ENCODE measurements around the gene AICDA. TPM values are rescaled to one million over a fixed set of nuclear protein-coding genes. Genes with fewer than 3 reads are reported as not detected.
"Not testable (repeated sequence)": the region's sequence is repeated elsewhere in the genome, so short reads cannot be mapped to it uniquely, and the experiment has no call there.

The AICDA gene
- total RNA-seq, 3 donors from 2014 or later: 0.96 TPM; not detected in 2

- no peaks in the 10 kb centered on the region for H3K27me3 ChIP-seq
- no peaks in the 10 kb centered on the region for H3K36me3 ChIP-seq
- no peaks in the 10 kb centered on the region for H3K4me1 ChIP-seq
These were observed 16.1 kb downstream of the AICDA start for GRCh38 chr12:8596561-8596960.

GRCh38 chr12:8594072-8594471, 18.6 kb downstream of the AICDA start:
- Histone ChIP-seq H3K9me3 (no peaks in the 10 kb centered on the region), H3K4me3 (no peak overlapping the region), H3K27me3 (no peaks in the 10 kb centered on the region), H3K4me1 (no peaks in the 10 kb centered on the region), H3K27ac (no peak overlapping the region), H3K36me3 (no peaks in the 10 kb centered on the region)
- DNase-seq (ENCODE audit: low spot score in 2 of 2): no peak
- intact Hi-C loops (cut with DNase I; ENCODE audit: low total_unique reads): no loop called here
- TF ChIP-seq POLR2A (IDR thresholded peaks at IDR 0.05) (no peak), CTCF (IDR thresholded peaks at IDR 0.05) (no peak), POLR2AphosphoS5 (IDR thresholded peaks at IDR 0.05) (no peak)

More at GRCh38 chr12:8596561-8596960, 16.1 kb downstream of the AICDA start:
- no peak for DNase-seq (ENCODE audit: low spot score in 2 of 2)
- H3K4me3 ChIP-seq: no peak overlapping the region
- TF ChIP-seq POLR2A (IDR thresholded peaks at IDR 0.05) (no peak), POLR2AphosphoS5 (IDR thresholded peaks at IDR 0.05) (no peak), CTCF (IDR thresholded peaks at IDR 0.05) (no peak)
- H3K9me3 ChIP-seq: no peaks in the 10 kb centered on the region
- no peak overlapping the region for H3K27ac ChIP-seq
- intact Hi-C loops (cut with DNase I; ENCODE audit: low total_unique reads): no loop called here

DNA sequence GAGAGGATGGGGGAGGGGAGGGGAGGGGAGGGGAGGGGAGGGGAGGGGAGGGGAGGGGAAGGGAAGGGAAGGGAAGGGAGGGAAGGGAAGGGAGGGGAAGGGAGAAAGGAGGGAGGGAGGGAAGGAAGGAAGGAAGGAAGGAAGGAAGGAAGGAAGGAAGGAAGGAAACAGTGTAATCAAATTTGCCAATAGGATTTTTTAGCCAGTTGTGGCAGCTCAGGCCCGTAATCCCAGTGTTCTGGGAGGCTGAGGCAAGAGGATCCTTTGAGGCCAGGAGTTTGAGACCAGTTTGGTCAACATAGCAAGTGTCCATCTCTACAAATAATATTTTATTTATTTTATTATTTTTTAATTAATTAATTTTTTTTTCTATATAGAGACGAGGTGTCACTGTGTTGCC, 19.4 kb downstream of the AICDA start:
- no peak for DNase-seq (ENCODE audit: low spot score in 2 of 2)
- Histone ChIP-seq H3K9me3 (no peaks in the 10 kb centered on the region), H3K27ac (no peak overlapping the region), H3K4me3 (no peak overlapping the region), H3K4me1 (no peaks in the 10 kb centered on the region), H3K27me3 (no peaks in the 10 kb centered on the region), H3K36me3 (no peaks in the 10 kb centered on the region)
- intact Hi-C loops (cut with DNase I; ENCODE audit: low total_unique reads): no loop called here
- no peak for TF ChIP-seq POLR2A (IDR thresholded peaks at IDR 0.05)
- TF ChIP-seq POLR2AphosphoS5 (IDR thresholded peaks at IDR 0.05): no peak
- TF ChIP-seq CTCF (IDR thresholded peaks at IDR 0.05): no peak

DNA sequence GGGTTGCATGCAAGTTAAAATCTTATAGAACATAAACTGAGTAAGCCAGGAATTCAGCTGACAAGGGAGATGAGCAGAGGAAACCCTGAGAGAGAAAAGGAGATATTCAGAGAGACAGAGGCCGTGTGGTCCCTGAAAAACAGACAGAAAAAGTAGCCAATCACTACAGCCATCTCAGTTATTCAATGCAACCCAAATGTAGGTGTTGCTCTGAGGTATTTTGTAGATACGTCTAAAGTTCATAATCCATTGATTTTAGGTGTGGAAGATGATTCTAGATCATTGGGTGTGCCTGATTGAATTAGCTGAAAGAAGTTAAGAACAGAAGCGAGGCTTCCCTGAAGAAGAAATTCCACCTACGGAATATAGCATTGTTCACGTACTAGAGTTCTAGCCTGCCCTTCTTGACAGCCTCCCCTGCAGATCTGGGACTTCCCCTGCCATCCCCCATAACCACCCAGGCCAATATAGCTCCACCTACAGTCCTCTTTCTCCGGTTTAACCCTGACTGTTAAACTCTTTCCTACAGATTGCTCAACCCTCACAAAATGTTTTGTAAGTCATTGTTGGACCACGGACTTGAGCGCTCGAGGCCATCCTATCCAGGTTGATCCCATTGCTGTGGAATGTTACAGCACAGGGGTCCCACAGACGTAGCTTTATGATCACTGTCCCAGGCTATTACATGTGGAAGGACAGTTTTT, 21.7 kb downstream of the AICDA start:
- DNase-seq (ENCODE audit: low spot score in 2 of 2): no peak
- Histone ChIP-seq H3K27ac (no peak overlapping the region), H3K4me3 (peak overlapping the region in 1 of 3 donors; percentile 11), H3K36me3 (no peaks in the 10 kb centered on the region), H3K4me1 (no peaks in the 10 kb centered on the region), H3K27me3 (no peaks in the 10 kb centered on the region), H3K9me3 (no peaks in the 10 kb centered on the region)
- TF ChIP-seq CTCF (IDR thresholded peaks at IDR 0.05): no peak
- intact Hi-C loops (cut with DNase I; ENCODE audit: low total_unique reads): no loop called here

DNA sequence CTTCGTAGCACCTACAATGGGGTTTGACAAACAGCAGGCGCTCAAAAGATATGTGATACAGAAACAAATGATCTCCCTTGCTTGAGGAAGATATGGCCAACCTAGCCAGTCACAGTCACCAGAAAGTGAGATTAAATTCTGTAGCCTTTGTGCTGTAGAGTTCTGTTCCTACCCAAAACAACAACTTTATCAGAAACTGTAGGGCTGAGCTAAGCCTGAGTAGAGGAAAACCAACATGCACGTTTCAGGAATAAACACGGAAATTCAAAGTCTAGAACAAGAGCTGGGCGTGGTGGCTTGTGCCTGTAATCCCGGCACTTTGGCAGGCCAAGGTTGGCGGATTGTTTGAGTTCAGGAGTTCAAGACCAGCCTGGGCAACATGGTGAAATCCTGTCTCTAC, 23.0 kb downstream of the AICDA start:
- Histone ChIP-seq H3K27me3 (no peaks in the 10 kb centered on the region), H3K27ac (no peak overlapping the region), H3K36me3 (no peaks in the 10 kb centered on the region), H3K4me1 (no peaks in the 10 kb centered on the region), H3K9me3 (no peaks in the 10 kb centered on the region), H3K4me3 (no peak overlapping the region)
- TF ChIP-seq POLR2AphosphoS5 (IDR thresholded peaks at IDR 0.05) (no peak), CTCF (IDR thresholded peaks at IDR 0.05) (no peak), POLR2A (IDR thresholded peaks at IDR 0.05) (no peak)
- intact Hi-C loops (cut with DNase I; ENCODE audit: low total_unique reads): no loop called here
- no peak for DNase-seq (ENCODE audit: low spot score in 2 of 2)

- H3K27me3 ChIP-seq; H3K4me1 ChIP-seq; H3K27ac ChIP-seq; H3K4me3 ChIP-seq; H3K9me3 ChIP-seq; intact Hi-C loops (cut with DNase I; ENCODE audit: low total_unique reads); DNase-seq (ENCODE audit: low spot score in 2 of 2); H3K36me3 ChIP-seq: not testable (repeated sequence)
These were observed 28.2 kb downstream of the AICDA start for GRCh38 chr12:8584478-8584877.
